ENCODE measurements around the gene ITPK1. TPM values are rescaled to one million over a fixed set of nuclear protein-coding genes. Genes with fewer than 3 reads are reported as not detected.

ITPK1 gene
- total RNA-seq, 4 donors from 2014 or later, result 132 to 172 (median 157) TPM

- Histone ChIP-seq H3K27ac (no peak overlapping the region), H3K4me1 (peaks cover 10 to 44% (median 18%) of the 10 kb centered on the region in 4 donors), H3K36me3 (no peaks in the 10 kb centered on the region), H3K9me3 (no peaks in the 10 kb centered on the region), H3K4me3 (no peak overlapping the region), H3K27me3 (no peaks in the 10 kb centered on the region)
- TF ChIP-seq, protein P1, sequence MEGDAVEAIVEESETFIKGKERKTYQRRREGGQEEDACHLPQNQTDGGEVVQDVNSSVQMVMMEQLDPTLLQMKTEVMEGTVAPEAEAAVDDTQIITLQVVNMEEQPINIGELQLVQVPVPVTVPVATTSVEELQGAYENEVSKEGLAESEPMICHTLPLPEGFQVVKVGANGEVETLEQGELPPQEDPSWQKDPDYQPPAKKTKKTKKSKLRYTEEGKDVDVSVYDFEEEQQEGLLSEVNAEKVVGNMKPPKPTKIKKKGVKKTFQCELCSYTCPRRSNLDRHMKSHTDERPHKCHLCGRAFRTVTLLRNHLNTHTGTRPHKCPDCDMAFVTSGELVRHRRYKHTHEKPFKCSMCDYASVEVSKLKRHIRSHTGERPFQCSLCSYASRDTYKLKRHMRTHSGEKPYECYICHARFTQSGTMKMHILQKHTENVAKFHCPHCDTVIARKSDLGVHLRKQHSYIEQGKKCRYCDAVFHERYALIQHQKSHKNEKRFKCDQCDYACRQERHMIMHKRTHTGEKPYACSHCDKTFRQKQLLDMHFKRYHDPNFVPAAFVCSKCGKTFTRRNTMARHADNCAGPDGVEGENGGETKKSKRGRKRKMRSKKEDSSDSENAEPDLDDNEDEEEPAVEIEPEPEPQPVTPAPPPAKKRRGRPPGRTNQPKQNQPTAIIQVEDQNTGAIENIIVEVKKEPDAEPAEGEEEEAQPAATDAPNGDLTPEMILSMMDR (IDR thresholded peaks at IDR 0.05), result no peak
- no peak for TF ChIP-seq POLR2A (IDR thresholded peaks at IDR 0.05)
- no peak for DNase-seq
Measured at GRCh38 chr14:93005135-93005813, 110.5 kb downstream of the ITPK1 start.

GRCh38 chr14:93004699-93005082, 111.0 kb downstream of the ITPK1 start:
- TF ChIP-seq, protein P1 (IDR thresholded peaks at IDR 0.05), result no peak
- TF ChIP-seq POLR2A (IDR thresholded peaks at IDR 0.05), result no peak
- H3K9me3 ChIP-seq, result no peaks in the 10 kb centered on the region
- peaks cover 10 to 38% (median 18%) of the 10 kb centered on the region in 4 donors for H3K4me1 ChIP-seq
- no peak overlapping the region for H3K27ac ChIP-seq
- no peaks in the 10 kb centered on the region for H3K27me3 ChIP-seq
- DNase-seq, result no peak
- no peaks in the 10 kb centered on the region for H3K36me3 ChIP-seq
- no peak overlapping the region for H3K4me3 ChIP-seq

DNA sequence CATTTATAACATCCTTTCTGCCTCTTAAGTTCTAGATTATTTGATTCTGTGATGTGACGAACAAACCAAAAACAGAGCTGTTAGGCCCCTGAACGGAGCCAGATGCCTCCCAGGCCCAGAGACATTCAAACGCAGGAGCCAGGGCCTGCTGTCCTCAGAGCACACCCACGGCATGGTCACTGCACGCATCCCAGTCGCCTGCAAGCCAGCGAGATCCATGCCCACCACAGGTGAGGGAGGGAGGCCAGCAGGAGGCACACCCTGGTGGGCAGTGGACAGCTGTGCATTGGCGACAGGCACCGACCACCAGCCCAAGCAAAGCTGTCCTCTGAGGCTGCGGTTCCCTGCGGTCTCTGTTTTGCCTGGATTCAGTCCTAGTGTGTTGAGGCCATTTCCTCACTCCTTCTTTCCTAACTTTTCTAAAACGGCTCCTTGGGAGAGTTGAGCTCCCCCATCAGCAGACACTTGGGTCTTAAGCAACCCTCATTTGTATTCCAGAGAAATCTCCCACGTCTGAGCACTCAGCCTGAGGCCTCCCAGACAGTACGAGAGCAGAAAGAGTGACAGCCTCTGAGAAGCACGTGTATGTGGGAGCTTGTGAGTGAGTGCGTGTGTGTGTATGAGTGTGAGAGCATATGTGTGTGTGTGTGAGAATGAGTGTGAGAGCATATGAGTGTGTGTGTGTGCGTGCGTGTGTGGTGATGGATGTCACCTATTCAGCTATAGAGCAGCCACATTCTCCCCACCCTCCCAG, 111.6 kb downstream of the ITPK1 start:
- no peak for TF ChIP-seq POLR2A (IDR thresholded peaks at IDR 0.05)
- TF ChIP-seq, protein P1 (IDR thresholded peaks at IDR 0.05), result no peak
- DNase-seq, result no peak
- Histone ChIP-seq H3K27ac (no peak overlapping the region), H3K4me1 (peaks cover 10 to 34% (median 18%) of the 10 kb centered on the region in 4 donors), H3K27me3 (no peaks in the 10 kb centered on the region), H3K36me3 (peaks cover 0 to 4% (median 0%) of the 10 kb centered on the region in 3 donors), H3K4me3 (no peak overlapping the region), H3K9me3 (no peaks in the 10 kb centered on the region)

- H3K27me3 ChIP-seq, result no peaks in the 10 kb centered on the region
- H3K9me3 ChIP-seq, result no peaks in the 10 kb centered on the region
- no peak for TF ChIP-seq POLR2A (IDR thresholded peaks at IDR 0.05)
- TF ChIP-seq, protein P1 (IDR thresholded peaks at IDR 0.05), result no peak
- peaks cover 0 to 7% (median 0%) of the 10 kb centered on the region in 3 donors for H3K36me3 ChIP-seq
- H3K27ac ChIP-seq, result no peak overlapping the region
- no peak overlapping the region for H3K4me3 ChIP-seq
- peaks cover 6 to 21% (median 11%) of the 10 kb centered on the region in 4 donors for H3K4me1 ChIP-seq
- no peak for DNase-seq
Measured at GRCh38 chr14:93002851-93003298, 112.8 kb downstream of the ITPK1 start.

- TF ChIP-seq, protein P1 (IDR thresholded peaks at IDR 0.05), result no peak
- no peak for TF ChIP-seq POLR2A (IDR thresholded peaks at IDR 0.05)
- H3K36me3 ChIP-seq, result peaks cover 0 to 7% (median 0%) of the 10 kb centered on the region in 3 donors
- H3K9me3 ChIP-seq, result no peaks in the 10 kb centered on the region
- no peak overlapping the region for H3K27ac ChIP-seq
- no peaks in the 10 kb centered on the region for H3K27me3 ChIP-seq
- no peak overlapping the region for H3K4me3 ChIP-seq
- DNase-seq, result no peak
- peaks cover 0 to 13% (median 5%) of the 10 kb centered on the region in 4 donors for H3K4me1 ChIP-seq
Measured at GRCh38 chr14:93002049-93002448, 113.7 kb downstream of the ITPK1 start.
